HepG2 (cell line): Measurements from ENCODE around the gene CNTN4. TPM values are rescaled to one million over a fixed set of nuclear protein-coding genes. Genes with fewer than 3 reads are reported as not detected.

ENCODE experiments used
- ATAC-seq: fragments of 200-7000 bp; cut with Tn5 transposase; 3 replicates; pipeline ENCODE4 v1.9.1; 2020; ENCODE audit warnings: mild to moderate bottlenecking, moderate library complexity
- BruUV-seq: library from RNA; stranded (reverse); fragments of 400-500 nt; replicated peaks from 2 replicates; lab custom pipeline; 2021; lab: Mats Ljungman, UMichigan
- CTCF ChIA-PET: fragments of 300-600 bp; formaldehyde crosslinking; extraction: SDS; loops from one replicate; lab custom pipeline; 2021; ENCODE audit warnings: low total read pairs, inconsistent platforms, low intra/inter-chr PET ratio; lab: Yijun Ruan, JAX
- POLR2A ChIA-PET: fragments of 350-600 bp; sonication (Branson Sonifier 250); formaldehyde crosslinking; loops from one replicate; lab custom pipeline; 2020; ENCODE audit warnings: antibody characterized with exemption, inconsistent platforms; lab: Yijun Ruan, JAX
- DNase-seq: peaks from one replicate; pipeline ENCODE4 v3.0.0-alpha.2; 2015; ENCODE audit warnings: low spot score
- FAIRE-seq: peaks from 3 replicates; lab custom pipeline; 2011; peaks lifted over from hg19 to GRCh38; lab: Jason Lieb, UNC
- H2AFZ ChIP-seq: one replicate; pipeline ENCODE4 v1.6.1; 2011; ENCODE audit warnings: low read length, inconsistent platforms
- H3K27ac ChIP-seq: fragments of 300-600 bp; 3 replicates; pipeline ENCODE4 v1.8.0; 2011; ENCODE audit warnings: mixed run types, mild to moderate bottlenecking, mixed read lengths, low read length, inconsistent platforms; ENCODE audit not compliant: insufficient read depth; ENCODE audit errors: extremely low read length
- H3K27me3 ChIP-seq, 2 experiments: fragments of 200-600 bp in 1 of 2; 2 replicates in 1 of 2; 3 replicates in 1 of 2; pipeline versions ENCODE4 v1.6.0 to v1.8.0; 2011; ENCODE audit warnings: low read length in 2 of 2, mild to moderate bottlenecking in 2 of 2, moderate library complexity in 2 of 2, inconsistent platforms in 1 of 2; ENCODE audit not compliant: insufficient read depth in 2 of 2, control insufficient read depth in 1 of 2
- H3K36me3 ChIP-seq, 2 experiments: fragments of 200-600 bp in 1 of 2; replicated peaks in 1 of 2; 2 replicates in 1 of 2; 3 replicates in 1 of 2; pipeline versions ENCODE4 v1.5.1 to v1.8.0; 2011; ENCODE audit warnings: low read length in 2 of 2, inconsistent platforms in 1 of 2; ENCODE audit not compliant: insufficient read depth in 2 of 2, control insufficient read depth in 1 of 2
- H3K4me1 ChIP-seq: 2 replicates; pipeline ENCODE4 v1.5.1; 2012; ENCODE audit warnings: low read length, inconsistent platforms; ENCODE audit not compliant: insufficient read depth
- H3K4me2 ChIP-seq: 2 replicates; pipeline ENCODE4 v1.6.0; 2011; ENCODE audit warnings: low read depth, low read length, inconsistent platforms
- H3K4me3 ChIP-seq, 3 experiments: fragments of 200-600 bp in 1 of 3; sonication (generic), shearing (Covaris generic) in 1 of 3; replicated peaks in 1 of 3; 2 replicates each; pipeline ENCODE4 v1.5.1; 2011 to 2016; ENCODE audit warnings: low read length in 3 of 3, inconsistent platforms in 2 of 3, low read depth in 2 of 3, mild to moderate bottlenecking in 2 of 3, control low read depth in 1 of 3, mixed read lengths in 1 of 3; ENCODE audit not compliant: insufficient read depth in 1 of 3
- H3K79me2 ChIP-seq: one replicate; pipeline ENCODE4 v1.6.1; 2011; ENCODE audit warnings: low read length, inconsistent platforms; ENCODE audit not compliant: insufficient read depth
- H3K9ac ChIP-seq: 2 replicates; pipeline ENCODE4 v1.6.0; 2011; ENCODE audit warnings: mild to moderate bottlenecking, low read depth, low read length, inconsistent platforms; ENCODE audit not compliant: insufficient read depth
- H3K9me3 ChIP-seq: 2 replicates; pipeline ENCODE4 v1.5.1; 2012; ENCODE audit warnings: mild to moderate bottlenecking, low read length
- H4K20me1 ChIP-seq: 2 replicates; pipeline ENCODE4 v1.6.0; 2011; ENCODE audit warnings: inconsistent platforms, mild to moderate bottlenecking, low read length, moderate library complexity; ENCODE audit not compliant: insufficient read depth
- ATF7 ChIP-seq, 2 experiments: fragments of 450-650 bp in 1 of 2; sonication (generic) in 1 of 2; formaldehyde crosslinking in 1 of 2; IDR thresholded peaks; 2 replicates each; pipeline versions ENCODE4 v1.4.0 to v1.6.1; 2016 to 2020; ENCODE audit warnings: antibody characterized with exemption in 1 of 2, mild to moderate bottlenecking in 1 of 2, missing genetic modification reagents in 1 of 2
- GLMP ChIP-seq: sonication (generic); formaldehyde crosslinking; IDR thresholded peaks from 2 replicates; pipeline ENCODE4 v1.9.0; 2021; ENCODE audit warnings: missing genetic modification reagents, mild to moderate bottlenecking, borderline replicate concordance
- MAF1 ChIP-seq: sonication (generic); formaldehyde crosslinking; IDR thresholded peaks from 2 replicates; pipeline ENCODE4 v1.5.0; 2020; ENCODE audit warnings: missing genetic modification reagents, borderline replicate concordance
- MIER2 ChIP-seq: IDR thresholded peaks from 2 replicates; pipeline ENCODE4 v1.6.1; 2016; ENCODE audit warnings: missing biosample characterization, missing genetic modification reagents
- NFIB ChIP-seq: sonication (generic); formaldehyde crosslinking; IDR thresholded peaks from 2 replicates; pipeline ENCODE4 v1.9.0; 2021; ENCODE audit warnings: missing genetic modification reagents, mild to moderate bottlenecking, borderline replicate concordance
- SMAD3 ChIP-seq: sonication (generic); formaldehyde crosslinking; IDR thresholded peaks from 2 replicates; pipeline ENCODE4 v1.4.0; 2020; ENCODE audit warnings: missing genetic modification reagents
- STAT6 ChIP-seq: sonication (generic); formaldehyde crosslinking; IDR thresholded peaks from 2 replicates; pipeline ENCODE4 v1.4.0; 2020; ENCODE audit warnings: missing genetic modification reagents, mild to moderate bottlenecking, borderline replicate concordance
- XBP1 ChIP-seq: sonication (generic); formaldehyde crosslinking; IDR thresholded peaks from 2 replicates; pipeline ENCODE4 v1.5.0; 2020; ENCODE audit warnings: missing genetic modification reagents
- ZNF451 ChIP-seq: sonication (generic); formaldehyde crosslinking; IDR thresholded peaks from 2 replicates; pipeline ENCODE4 v1.5.0; 2020; ENCODE audit warnings: mild to moderate bottlenecking, missing genetic modification reagents
- ZNF503 ChIP-seq: sonication (generic); formaldehyde crosslinking; IDR thresholded peaks from 2 replicates; pipeline ENCODE4 v1.4.0; 2020; ENCODE audit warnings: missing genetic modification reagents
- ZNF800 ChIP-seq: sonication (generic); formaldehyde crosslinking; IDR thresholded peaks from 2 replicates; pipeline ENCODE4 v1.4.0; 2020; ENCODE audit warnings: missing genetic modification reagents
- WGBS: methylation state at CpG from one replicate; pipeline ENCODE4 v1.1.6; 2017; ENCODE audit warnings: low lambda C conversion rate; 5-methylcytosine and 5-hydroxymethylcytosine counted together
- in situ Hi-C: cut with HindIII; loops from 2 replicates; pipeline ENCODE4 v1.10.0; 2017; ENCODE audit warnings: low pct_unique_long_range_greater_than_20kb; ENCODE audit not compliant: extremely low pct_ligation_motif_present
- intact Hi-C: fragments of 100-400 bp; cut with micrococcal nuclease; formaldehyde crosslinking; loops from one replicate; pipeline ENCODE4 v1.10.0; 2022; ENCODE audit not compliant: unreplicated experiment
- polyA plus RNA-seq, 8 experiments: library from polyadenylated mRNA; depleted of rRNA in 3 of 8; stranded (reverse) in 7 of 8; unstranded in 1 of 8; fragments of >200 nt; fragmentation: Illumina TruSeq in 4 of 8; extraction: Trizol in 4 of 8; gene quantifications; 2 replicates each; pipeline versions ENCODE4 v1.2.1 to v1.2.3, GENCODE V29; 2011 to 2016; ENCODE audit warnings: low read depth in 4 of 8, missing spikeins in 1 of 8, mixed read lengths in 1 of 8; ENCODE audit not compliant: insufficient read depth in 1 of 8
- total RNA-seq, 5 experiments: library from RNA; depleted of rRNA; stranded (reverse); fragments of >200 nt; fragmentation: Illumina TruSeq; extraction: Trizol; gene quantifications; 2 replicates each; pipeline ENCODE4 v1.2.3, GENCODE V29; 2016; ENCODE audit warnings: low read depth in 1 of 5
- TF ChIP-seq, protein P1 (sequence below): sonication (generic); formaldehyde crosslinking; IDR thresholded peaks from 2 replicates; pipeline ENCODE4 v1.8.1; 2023; ENCODE audit warnings: missing genetic modification reagents, mild to moderate bottlenecking, borderline replicate concordance

CNTN4 gene
- total and polyA plus RNA-seq, 2 of the 13 experiments (the other 11 are each of a cell fraction or from before 2014, with no cell fraction given): 0.01 to 0.13 TPM

DNA sequence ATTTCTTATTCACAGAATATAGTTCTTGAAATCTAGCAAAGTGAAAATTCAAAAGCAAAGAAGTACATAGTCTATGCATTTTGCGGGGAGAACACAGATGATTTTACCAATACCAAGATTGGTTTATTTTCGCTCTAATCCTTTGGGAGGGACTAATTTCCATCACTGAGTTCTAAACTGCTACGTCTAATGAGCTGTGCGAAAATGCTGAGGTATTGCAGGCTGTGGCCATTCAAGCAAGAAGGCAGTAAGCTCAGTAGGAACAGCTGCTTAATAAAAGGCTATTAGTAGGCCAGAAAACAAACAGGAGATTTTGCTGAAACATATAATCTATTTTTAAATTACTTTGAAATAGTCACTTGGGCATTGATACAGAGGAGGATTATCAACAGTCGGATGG is 379.0 kb downstream of the CNTN4 start (continued):
- TF ChIP-seq ZNF503 (CRISPR knock-in tag): no peak
- no peak for TF ChIP-seq ATF7 (IDR thresholded peaks at IDR 0.05)
- TF ChIP-seq ATF7 (CRISPR knock-in tag; IDR thresholded peaks at IDR 0.05): no peak
- no peak for TF ChIP-seq MIER2 (CRISPR knock-in tag)
- no peak for TF ChIP-seq MAF1 (CRISPR knock-in tag)
- no peak for TF ChIP-seq XBP1
- no peak for TF ChIP-seq NFIB (CRISPR knock-in tag)
- TF ChIP-seq ZNF451 (CRISPR knock-in tag): no peak
- TF ChIP-seq, protein P1, sequence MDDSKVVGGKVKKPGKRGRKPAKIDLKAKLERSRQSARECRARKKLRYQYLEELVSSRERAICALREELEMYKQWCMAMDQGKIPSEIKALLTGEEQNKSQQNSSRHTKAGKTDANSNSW (CRISPR knock-in tag): no peak

GRCh38 chr3:2484162-2485026 is 385.7 kb downstream of the CNTN4 start:
- H2AFZ ChIP-seq: no peak overlapping the region
- FAIRE-seq (no peak), DNase-seq (no peak), ATAC-seq (no peak)
- POLR2A ChIA-PET: no interaction called here
- TF ChIP-seq ZNF800 (CRISPR knock-in tag) (no peak), SMAD3 (CRISPR knock-in tag) (no peak), STAT6 (CRISPR knock-in tag) (no peak), GLMP (CRISPR knock-in tag) (no peak)
- in situ Hi-C loops: no loop called here
- CTCF ChIA-PET: no interaction called here
- no peak overlapping the region for H3K27ac ChIP-seq
- H3K27me3 ChIP-seq: no peaks in the 10 kb centered on the region
- no peak overlapping the region for H3K4me2 ChIP-seq
- intact Hi-C loops: no loop called here
- no peaks in the 10 kb centered on the region for H3K79me2 ChIP-seq
- H3K4me3 ChIP-seq: no peak overlapping the region
- H3K4me1 ChIP-seq: no peaks in the 10 kb centered on the region
- H3K9ac ChIP-seq: no peak overlapping the region
- no TSS peak for BruUV-seq
- WGBS: 20% methylated on average over 4 of the region's 21 CpGs
- H3K36me3 ChIP-seq: no peaks in the 10 kb centered on the region
- H3K9me3 ChIP-seq: peaks cover 21% of the 10 kb centered on the region; the same call in 1 of the 2 replicates
- no peaks in the 10 kb centered on the region for H4K20me1 ChIP-seq
